Anterior cingulate cortex (tissue), 58 donors: ENCODE measurements around the gene BICD1.
A peak's percentile ranks its signal among the peaks of the same experiment; 100 is the strongest.

Experiments used
- DNase-seq, 58 donors: peaks; one replicate each; lab custom pipeline; 2025; lab: John Stamatoyannopoulos, UW

BICD1 gene

GRCh38 chr12:32139064-32139421 is 32.4 kb downstream of the BICD1 start:
- DNase-seq, result peak in 3 of 58 donors; percentile 22 to 30 (median 23)

- DNase-seq, result peak in 1 of 58 donors; percentile 22
Observed at GRCh38 chr12:32140877-32141276, 34.2 kb downstream of the BICD1 start.

- DNase-seq, result no peak
Observed at GRCh38 chr12:32145096-32145495, 38.4 kb downstream of the BICD1 start.

- no peak for DNase-seq
Observed at GRCh38 chr12:32146074-32146873, 39.6 kb downstream of the BICD1 start.

- DNase-seq, result no peak
Observed at GRCh38 chr12:32148372-32148771, 41.7 kb downstream of the BICD1 start.

- DNase-seq, result no peak
Observed at GRCh38 chr12:32149489-32149888, 42.8 kb downstream of the BICD1 start.

GRCh38 chr12:32151086-32151485 is 44.4 kb downstream of the BICD1 start:
- no peak for DNase-seq

GRCh38 chr12:32151552-32151951 is 44.9 kb downstream of the BICD1 start:
- DNase-seq, result no peak

GRCh38 chr12:32155041-32155440 is 48.4 kb downstream of the BICD1 start:
- DNase-seq, result no peak

- DNase-seq, result no peak
Observed at GRCh38 chr12:32155961-32156529, 49.4 kb downstream of the BICD1 start.

GRCh38 chr12:32158525-32158924 is 51.9 kb downstream of the BICD1 start:
- no peak for DNase-seq

- DNase-seq, result no peak
Observed at GRCh38 chr12:32159381-32159780, 52.7 kb downstream of the BICD1 start.

GRCh38 chr12:32159925-32160324 is 53.3 kb downstream of the BICD1 start:
- DNase-seq, result peak in 20 of 58 donors; percentile 1 to 45 (median 17)

- no peak for DNase-seq
Observed at GRCh38 chr12:32161058-32161457, 54.4 kb downstream of the BICD1 start.

GRCh38 chr12:32163596-32163995 is 56.9 kb downstream of the BICD1 start:
- DNase-seq, result no peak

GRCh38 chr12:32166510-32166909 is 59.9 kb downstream of the BICD1 start:
- DNase-seq, result no peak

- DNase-seq, result no peak
Observed at GRCh38 chr12:32170437-32170998, 63.9 kb downstream of the BICD1 start.

- DNase-seq, result no peak
Observed at GRCh38 chr12:32171211-32171610, 64.6 kb downstream of the BICD1 start.

- DNase-seq, result no peak
Observed at GRCh38 chr12:32176606-32177005, 70.0 kb downstream of the BICD1 start.

- DNase-seq, result no peak
Observed at GRCh38 chr12:32178341-32179010, 71.8 kb downstream of the BICD1 start.

- no peak for DNase-seq
Observed at GRCh38 chr12:32179011-32179395, 72.4 kb downstream of the BICD1 start.
